PC-9 (cell line): ENCODE measurements around the gene NPR1. TPM values are rescaled to one million over a fixed set of nuclear protein-coding genes. Genes with fewer than 3 reads are reported as not detected.

Experiments
- Bru-seq: library from RNA; stranded (reverse); fragments of 400-500 nt; gene quantifications from one replicate; lab custom pipeline; 2021; lab: Mats Ljungman, UMichigan
- BruChase-seq, 2 experiments: library from RNA; stranded (reverse); fragments of 400-500 nt; gene quantifications; one replicate each; lab custom pipeline; 2021; lab: Mats Ljungman, UMichigan
- BruUV-seq: library from RNA; stranded (reverse); fragments of 400-500 nt; replicated peaks from 2 replicates; lab custom pipeline; 2021; lab: Mats Ljungman, UMichigan
- CTCF ChIA-PET: fragments of 300-600 bp; sonication (Branson Sonifier 250); formaldehyde crosslinking; loops from one replicate; lab custom pipeline; 2022; ENCODE audit warnings: antibody characterized with exemption; lab: Charles Lee
- POLR2A ChIA-PET: fragments of 300-600 bp; sonication (Branson Sonifier 250); formaldehyde crosslinking; loops from one replicate; lab custom pipeline; 2022; ENCODE audit warnings: antibody characterized with exemption; ENCODE audit not compliant: unreplicated experiment; lab: Charles Lee
- DNase-seq, 2 experiments: peaks; one replicate each; pipeline versions ENCODE4 v3.0.0 to v3.0.0-alpha.2; 2015 to 2022; ENCODE audit warnings: mixed read lengths in 1 of 2
- H2AFZ ChIP-seq: fragments of 200-600 bp; sonication (generic); 2 replicates; pipeline ENCODE4 v1.8.1; 2017; ENCODE audit warnings: antibody characterized with exemption
- H3F3A ChIP-seq: fragments of 200-600 bp; sonication (generic); 2 replicates; pipeline ENCODE4 v1.8.1; 2017; ENCODE audit warnings: antibody characterized with exemption, mild to moderate bottlenecking, low read depth; ENCODE audit not compliant: insufficient read depth
- H3K27ac ChIP-seq: fragments of 200-600 bp; sonication (generic); 2 replicates; pipeline ENCODE4 v1.6.1; 2016; ENCODE audit warnings: mixed run types
- H3K27me3 ChIP-seq: fragments of 200-600 bp; sonication (generic); 2 replicates; pipeline ENCODE4 v1.6.1; 2016; ENCODE audit warnings: low read depth, mixed run types; ENCODE audit not compliant: insufficient read depth
- H3K36me3 ChIP-seq: fragments of 200-600 bp; sonication (generic); 2 replicates; pipeline ENCODE4 v1.6.1; 2016; ENCODE audit warnings: low read depth, mixed run types
- H3K4me1 ChIP-seq: fragments of 200-600 bp; sonication (generic); replicated peaks from 2 replicates; pipeline ENCODE4 v1.6.1; 2016; ENCODE audit warnings: mixed run types; ENCODE audit not compliant: insufficient read depth
- H3K4me2 ChIP-seq: fragments of 200-600 bp; sonication (generic); 2 replicates; pipeline ENCODE4 v1.6.1; 2017; ENCODE audit warnings: mixed run types
- H3K4me3 ChIP-seq: fragments of 200-600 bp; sonication (generic); 2 replicates; pipeline ENCODE4 v1.6.1; 2016; ENCODE audit warnings: mixed run types
- H3K79me2 ChIP-seq: fragments of 200-600 bp; sonication (generic); 2 replicates; pipeline ENCODE4 v1.6.1; 2017; ENCODE audit warnings: low read depth, mixed run types
- H3K9me2 ChIP-seq: fragments of 200-600 bp; sonication (generic); 2 replicates; pipeline ENCODE4 v1.8.1; 2017; ENCODE audit warnings: mild to moderate bottlenecking; ENCODE audit not compliant: insufficient read depth
- H3K9me3 ChIP-seq: fragments of 200-600 bp; sonication (generic); 2 replicates; pipeline ENCODE4 v1.8.1; 2016; ENCODE audit warnings: low read depth; ENCODE audit not compliant: insufficient read depth
- H4K20me1 ChIP-seq: fragments of 200-600 bp; sonication (generic); 2 replicates; pipeline ENCODE4 v1.8.1; 2017; ENCODE audit not compliant: insufficient read depth
- EZH2 ChIP-seq: fragments of 200-600 bp; sonication (generic); IDR thresholded peaks from 2 replicates; pipeline ENCODE4 v1.8.0; 2017; ENCODE audit warnings: antibody characterized with exemption, low read depth
- intact Hi-C: fragments of 100-400 bp; cut with micrococcal nuclease; formaldehyde crosslinking; loops from one replicate; pipeline ENCODE4 v1.10.0; 2022; ENCODE audit not compliant: unreplicated experiment
- long read RNA-seq: library from polyadenylated mRNA; stranded (forward); transcript quantifications from one replicate; pipeline ENCODE4 v2.0.0, GENCODE V29; 2022
- total RNA-seq: library from RNA; stranded (reverse); gene quantifications from 2 replicates; pipeline ENCODE4 v1.2.3, GENCODE V29; 2021
- TF ChIP-seq, protein P1 (sequence below): fragments of 200-600 bp; sonication (generic); conservative IDR thresholded peaks from 2 replicates; pipeline ENCODE4 v1.6.1; 2017; ENCODE audit warnings: mixed run types, antibody characterized with exemption, mild to moderate bottlenecking, moderate library complexity

NPR1 gene
- total RNA-seq (0.53 and 0.98 TPM in 2 replicates), Bru-seq, nascent RNA (percentile 19 among the genes with signal in this experiment), BruChase-seq, experiment 1, labeled RNA remaining after a 2-hour chase (percentile 22 among the genes with signal in this experiment), BruChase-seq, experiment 2, labeled RNA remaining after a 6-hour chase (percentile 12 among the genes with signal in this experiment)
- long read RNA-seq, full-length matches to known transcripts: 1 of 7 reads
- long read RNA-seq, partial matches to known transcripts: 1 of 7 reads
- long read RNA-seq, other reads (novel, unspliced or antisense): 5 of 7 reads

DNA sequence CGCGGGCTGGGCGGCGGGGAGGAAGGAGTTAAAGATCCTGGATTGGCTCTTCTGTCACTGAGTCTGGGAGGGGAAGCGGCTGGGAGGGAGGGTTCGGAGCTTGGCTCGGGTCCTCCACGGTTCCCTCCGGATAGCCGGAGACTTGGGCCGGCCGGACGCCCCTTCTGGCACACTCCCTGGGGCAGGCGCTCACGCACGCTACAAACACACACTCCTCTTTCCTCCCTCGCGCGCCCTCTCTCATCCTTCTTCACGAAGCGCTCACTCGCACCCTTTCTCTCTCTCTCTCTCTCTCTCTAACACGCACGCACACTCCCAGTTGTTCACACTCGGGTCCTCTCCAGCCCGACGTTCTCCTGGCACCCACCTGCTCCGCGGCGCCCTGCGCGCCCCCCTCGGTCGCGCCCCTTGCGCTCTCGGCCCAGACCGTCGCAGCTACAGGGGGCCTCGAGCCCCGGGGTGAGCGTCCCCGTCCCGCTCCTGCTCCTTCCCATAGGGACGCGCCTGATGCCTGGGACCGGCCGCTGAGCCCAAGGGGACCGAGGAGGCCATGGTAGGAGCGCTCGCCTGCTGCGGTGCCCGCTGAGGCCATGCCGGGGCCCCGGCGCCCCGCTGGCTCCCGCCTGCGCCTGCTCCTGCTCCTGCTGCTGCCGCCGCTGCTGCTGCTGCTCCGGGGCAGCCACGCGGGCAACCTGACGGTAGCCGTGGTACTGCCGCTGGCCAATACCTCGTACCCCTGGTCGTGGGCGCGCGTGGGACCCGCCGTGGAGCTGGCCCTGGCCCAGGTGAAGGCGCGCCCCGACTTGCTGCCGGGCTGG, at the start of gene NPR1:
NPR1 (plus strand) TSS at position 170 of the 818 bp plus-strand sequence; CDS start at position 591, 421 bp downstream.
- Histone ChIP-seq H3K27ac (no peak within 1 kb of the TSS), H3K4me2 (peak within 1 kb of the TSS; percentile 80), H3F3A (peaks cover 10% of the 10 kb centered on the region; the same call in 1 of the 2 replicates), H4K20me1 (no peaks in the 10 kb centered on the region), H3K4me3 (peak within 1 kb of the TSS; percentile 39; the same call in 1 of the 2 replicates), H3K27me3 (peaks cover 9% of the 10 kb centered on the region; the same call in 1 of the 2 replicates), H3K9me2 (no peaks in the 10 kb centered on the region), H3K9me3 (no peaks in the 10 kb centered on the region), H3K79me2 (no peaks in the 10 kb centered on the region), H3K36me3 (no peaks in the 10 kb centered on the region), H3K4me1 (no peaks in the 10 kb centered on the region), H2AFZ (peak within 1 kb of the TSS; percentile 64; the same call in 1 of the 2 replicates)
- ChIA-PET CTCF (no interaction called here), POLR2A (interaction anchor here (0.7 kb wide), 1 partner anchor 66 kb away, joined by 3 read pairs; the partner anchor contains the start of gene S100A16)
- no peak for DNase-seq
- intact Hi-C loops: loop anchor here (5.0 to 10.0 kb wide), 2 partner anchors 49 to 324 kb away; partner anchors contain the start of genes INTS3 and S100A9
- no TSS peak for BruUV-seq
- no peak for TF ChIP-seq EZH2
- TF ChIP-seq, protein P1, sequence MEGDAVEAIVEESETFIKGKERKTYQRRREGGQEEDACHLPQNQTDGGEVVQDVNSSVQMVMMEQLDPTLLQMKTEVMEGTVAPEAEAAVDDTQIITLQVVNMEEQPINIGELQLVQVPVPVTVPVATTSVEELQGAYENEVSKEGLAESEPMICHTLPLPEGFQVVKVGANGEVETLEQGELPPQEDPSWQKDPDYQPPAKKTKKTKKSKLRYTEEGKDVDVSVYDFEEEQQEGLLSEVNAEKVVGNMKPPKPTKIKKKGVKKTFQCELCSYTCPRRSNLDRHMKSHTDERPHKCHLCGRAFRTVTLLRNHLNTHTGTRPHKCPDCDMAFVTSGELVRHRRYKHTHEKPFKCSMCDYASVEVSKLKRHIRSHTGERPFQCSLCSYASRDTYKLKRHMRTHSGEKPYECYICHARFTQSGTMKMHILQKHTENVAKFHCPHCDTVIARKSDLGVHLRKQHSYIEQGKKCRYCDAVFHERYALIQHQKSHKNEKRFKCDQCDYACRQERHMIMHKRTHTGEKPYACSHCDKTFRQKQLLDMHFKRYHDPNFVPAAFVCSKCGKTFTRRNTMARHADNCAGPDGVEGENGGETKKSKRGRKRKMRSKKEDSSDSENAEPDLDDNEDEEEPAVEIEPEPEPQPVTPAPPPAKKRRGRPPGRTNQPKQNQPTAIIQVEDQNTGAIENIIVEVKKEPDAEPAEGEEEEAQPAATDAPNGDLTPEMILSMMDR: no peak

- ChIA-PET CTCF (interaction anchor here (0.6 kb wide), 1 partner anchor 663 kb away, joined by 4 read pairs; no protein-coding TSS in a partner anchor), POLR2A (no interaction called here)
- H3F3A ChIP-seq: peaks cover 21% of the 10 kb centered on the region
- no TSS peak for BruUV-seq
- H3K9me3 ChIP-seq: no peaks in the 10 kb centered on the region
- no peaks in the 10 kb centered on the region for H3K9me2 ChIP-seq
- H3K4me1 ChIP-seq: peaks cover 35% of the 10 kb centered on the region
- H3K4me3 ChIP-seq: no peak overlapping the region
- no peak for TF ChIP-seq EZH2
- TF ChIP-seq, protein P1: no peak
- intact Hi-C loops: no loop called here
- H4K20me1 ChIP-seq: no peaks in the 10 kb centered on the region
- H3K4me2 ChIP-seq: no peak overlapping the region
- H3K79me2 ChIP-seq: peaks cover 29% of the 10 kb centered on the region
- H3K27me3 ChIP-seq: no peaks in the 10 kb centered on the region
- no peak for DNase-seq
- H3K27ac ChIP-seq: no peak overlapping the region
- H3K36me3 ChIP-seq: peaks cover 1% of the 10 kb centered on the region; the same call in 1 of the 2 replicates
- H2AFZ ChIP-seq: no peak overlapping the region
Observed at GRCh38 chr1:153629343-153629665, 49.2 kb upstream of the NPR1 start.

- no peaks in the 10 kb centered on the region for H3K9me3 ChIP-seq
- no peak for TF ChIP-seq EZH2
- TF ChIP-seq, protein P1: no peak
- POLR2A ChIA-PET: no interaction called here
- H3K36me3 ChIP-seq: no peaks in the 10 kb centered on the region; the same call in 1 of the 2 replicates
- H3K4me1 ChIP-seq: peaks cover 28% of the 10 kb centered on the region
- no peaks in the 10 kb centered on the region for H4K20me1 ChIP-seq
- H3K79me2 ChIP-seq: peaks cover 29% of the 10 kb centered on the region
- no TSS peak for BruUV-seq
- H3K4me2 ChIP-seq: no peak overlapping the region
- H3K27ac ChIP-seq: no peak overlapping the region
- H3K4me3 ChIP-seq: no peak overlapping the region
- no peaks in the 10 kb centered on the region for H3K27me3 ChIP-seq
- H2AFZ ChIP-seq: no peak overlapping the region
- DNase-seq: no peak
- no peaks in the 10 kb centered on the region for H3K9me2 ChIP-seq
- H3F3A ChIP-seq: peaks cover 21% of the 10 kb centered on the region
- CTCF ChIA-PET: no interaction called here
- intact Hi-C loops: no loop called here
Observed at GRCh38 chr1:153629971-153630370, 48.5 kb upstream of the NPR1 start.
